WI38 (cell line): ENCODE measurements around the gene STPG3.

ENCODE experiments used
- H3K4me3 ChIP-seq: 2 replicates; pipeline ENCODE4 v1.5.1; 2011; ENCODE audit warnings: low read depth, mild to moderate bottlenecking, control low read depth, low read length
- TF ChIP-seq, protein P1 (sequence below): IDR thresholded peaks from 2 replicates; pipeline ENCODE4 v1.5.1; 2012; ENCODE audit warnings: low read depth, mild to moderate bottlenecking, control low read depth, low read length

STPG3 gene

DNA sequence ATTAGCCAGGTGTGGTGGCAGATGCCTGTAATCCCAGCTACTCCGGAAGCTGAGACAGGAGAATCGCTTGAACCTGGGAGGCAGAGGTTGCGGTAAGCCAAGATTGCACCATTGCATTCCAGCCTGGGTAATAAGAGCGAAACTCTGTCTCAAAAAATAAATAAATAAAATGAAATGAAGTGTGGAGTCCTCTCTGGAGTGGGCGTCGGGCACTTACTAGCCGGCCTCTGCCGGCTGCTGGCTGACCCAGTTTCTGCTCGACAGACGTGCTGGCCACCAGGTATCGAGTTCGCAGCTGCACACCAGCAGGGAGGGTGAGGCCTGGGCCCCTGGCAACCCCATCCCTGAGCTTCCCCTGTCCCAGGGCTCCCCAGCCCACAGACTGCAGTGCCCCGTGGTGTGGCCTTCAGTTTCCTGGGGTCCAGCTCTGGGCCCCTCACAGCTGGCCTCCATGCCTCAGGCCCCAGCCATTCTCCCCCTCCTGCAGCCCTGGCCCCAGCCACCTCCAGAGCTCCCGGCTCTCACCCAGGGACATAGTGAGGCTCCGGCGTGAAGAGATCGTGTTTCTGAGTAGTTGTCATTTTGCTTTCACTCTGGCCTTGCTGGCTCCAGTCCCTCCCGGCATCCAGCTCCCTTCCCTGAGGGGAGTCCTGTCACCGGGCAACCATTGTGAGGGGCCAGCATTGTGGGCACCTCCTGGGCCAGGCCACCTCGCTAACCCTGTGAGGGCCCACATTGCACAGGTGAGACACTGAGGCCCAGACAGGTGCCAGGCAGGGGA is 3.8 kb upstream of the STPG3 start:
- H3K4me3 ChIP-seq, result no peak overlapping the region
- TF ChIP-seq, protein P1, sequence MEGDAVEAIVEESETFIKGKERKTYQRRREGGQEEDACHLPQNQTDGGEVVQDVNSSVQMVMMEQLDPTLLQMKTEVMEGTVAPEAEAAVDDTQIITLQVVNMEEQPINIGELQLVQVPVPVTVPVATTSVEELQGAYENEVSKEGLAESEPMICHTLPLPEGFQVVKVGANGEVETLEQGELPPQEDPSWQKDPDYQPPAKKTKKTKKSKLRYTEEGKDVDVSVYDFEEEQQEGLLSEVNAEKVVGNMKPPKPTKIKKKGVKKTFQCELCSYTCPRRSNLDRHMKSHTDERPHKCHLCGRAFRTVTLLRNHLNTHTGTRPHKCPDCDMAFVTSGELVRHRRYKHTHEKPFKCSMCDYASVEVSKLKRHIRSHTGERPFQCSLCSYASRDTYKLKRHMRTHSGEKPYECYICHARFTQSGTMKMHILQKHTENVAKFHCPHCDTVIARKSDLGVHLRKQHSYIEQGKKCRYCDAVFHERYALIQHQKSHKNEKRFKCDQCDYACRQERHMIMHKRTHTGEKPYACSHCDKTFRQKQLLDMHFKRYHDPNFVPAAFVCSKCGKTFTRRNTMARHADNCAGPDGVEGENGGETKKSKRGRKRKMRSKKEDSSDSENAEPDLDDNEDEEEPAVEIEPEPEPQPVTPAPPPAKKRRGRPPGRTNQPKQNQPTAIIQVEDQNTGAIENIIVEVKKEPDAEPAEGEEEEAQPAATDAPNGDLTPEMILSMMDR, result no peak

DNA sequence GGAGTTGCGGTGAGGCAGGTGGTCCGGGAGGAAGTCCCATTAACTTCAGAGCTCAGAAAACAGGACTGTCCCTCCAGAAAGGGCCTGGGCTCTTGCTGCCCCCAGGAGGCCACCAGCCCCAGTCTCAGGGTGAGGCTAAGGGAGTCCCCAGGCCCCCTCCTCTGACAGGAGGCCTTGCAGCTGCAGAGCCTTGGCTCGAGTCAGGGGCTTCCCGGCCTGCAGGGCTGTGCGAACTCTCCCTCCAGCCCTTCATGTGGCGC is 3.2 kb upstream of the STPG3 start:
- H3K4me3 ChIP-seq, result no peak overlapping the region
- TF ChIP-seq, protein P1, result no peak

DNA sequence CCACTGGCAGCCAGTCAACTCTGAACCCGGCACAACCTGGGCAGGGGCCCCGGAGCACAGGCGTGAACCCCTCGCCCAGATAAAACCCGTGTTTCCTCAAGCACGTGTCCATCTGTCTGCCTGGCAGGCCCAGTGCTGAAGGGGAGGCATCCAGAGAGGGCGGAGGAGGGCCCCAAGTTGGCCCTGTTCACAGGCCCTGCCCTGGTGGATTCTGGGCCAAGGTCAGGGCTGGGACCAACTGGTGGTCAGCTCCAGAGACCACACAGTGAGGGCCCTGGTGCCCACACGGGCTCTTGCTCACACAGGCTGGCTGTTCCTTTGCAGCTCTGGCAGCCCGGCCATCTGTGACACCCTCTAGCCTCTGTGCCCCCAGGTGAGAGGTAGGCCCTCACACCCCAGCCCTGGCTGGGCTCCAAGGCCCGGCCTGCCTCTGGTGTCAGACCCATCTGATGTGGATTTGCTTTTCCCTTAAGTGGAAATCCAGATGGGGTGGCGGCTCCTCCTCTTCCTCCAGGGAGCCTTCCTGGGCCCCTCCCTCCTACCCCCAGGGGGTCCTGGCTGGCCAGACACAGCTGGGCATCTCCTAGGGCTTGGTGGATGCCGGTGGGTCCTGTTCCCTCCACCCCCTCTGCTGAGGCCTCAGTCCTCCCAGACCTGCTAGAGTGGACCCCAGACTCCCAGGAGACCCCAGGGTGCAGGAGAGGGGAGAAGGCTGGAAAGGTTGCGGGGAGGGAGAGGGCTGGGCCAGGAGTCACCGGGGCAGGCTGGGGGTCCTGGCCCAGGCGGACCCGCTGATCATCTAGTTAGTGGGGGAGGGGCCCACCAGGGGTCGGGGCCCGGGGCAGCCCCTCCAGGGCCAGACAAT is 525 bp upstream of the STPG3 start:
- no peak overlapping the region for H3K4me3 ChIP-seq
- TF ChIP-seq, protein P1, result no peak

DNA sequence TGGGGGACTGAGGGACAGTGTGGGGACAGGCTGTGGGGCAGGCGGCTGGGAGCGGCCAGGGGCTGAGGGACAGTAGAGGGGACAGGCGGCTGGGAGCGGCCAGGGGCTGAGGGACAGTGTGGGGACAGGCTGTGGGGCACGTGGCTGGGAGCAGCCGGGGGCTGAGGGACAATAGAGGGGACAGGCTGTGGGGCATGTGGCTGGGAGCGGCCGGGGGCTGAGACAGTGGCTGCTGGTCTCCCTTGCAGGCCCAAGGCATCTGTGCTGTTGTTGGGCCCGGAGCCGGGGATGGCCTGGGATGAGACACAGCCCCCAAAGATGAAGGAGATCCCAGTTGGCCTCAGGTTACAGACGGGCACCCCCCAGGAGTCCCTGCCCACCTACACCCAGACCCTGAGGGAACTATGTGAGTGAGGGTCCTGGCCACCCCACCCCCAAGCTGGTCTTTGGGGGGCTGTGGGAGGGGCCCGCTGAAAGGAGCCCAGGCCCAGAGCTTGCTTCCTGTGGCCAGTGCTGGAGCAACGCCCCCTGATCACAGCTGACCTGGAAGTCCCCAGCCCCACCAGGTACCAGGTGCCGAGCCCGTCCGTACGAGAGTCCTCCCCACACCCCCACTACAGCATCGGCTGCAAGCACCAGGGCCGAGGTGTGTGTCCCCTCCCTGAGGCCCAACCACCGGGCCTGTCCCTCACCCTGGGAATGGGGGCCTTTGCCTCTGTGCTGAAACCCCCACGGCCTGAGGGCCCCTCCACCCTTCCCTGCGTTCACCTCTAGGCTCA is 593 bp downstream of the STPG3 start:
- no peak overlapping the region for H3K4me3 ChIP-seq
- TF ChIP-seq, protein P1, result no peak

DNA sequence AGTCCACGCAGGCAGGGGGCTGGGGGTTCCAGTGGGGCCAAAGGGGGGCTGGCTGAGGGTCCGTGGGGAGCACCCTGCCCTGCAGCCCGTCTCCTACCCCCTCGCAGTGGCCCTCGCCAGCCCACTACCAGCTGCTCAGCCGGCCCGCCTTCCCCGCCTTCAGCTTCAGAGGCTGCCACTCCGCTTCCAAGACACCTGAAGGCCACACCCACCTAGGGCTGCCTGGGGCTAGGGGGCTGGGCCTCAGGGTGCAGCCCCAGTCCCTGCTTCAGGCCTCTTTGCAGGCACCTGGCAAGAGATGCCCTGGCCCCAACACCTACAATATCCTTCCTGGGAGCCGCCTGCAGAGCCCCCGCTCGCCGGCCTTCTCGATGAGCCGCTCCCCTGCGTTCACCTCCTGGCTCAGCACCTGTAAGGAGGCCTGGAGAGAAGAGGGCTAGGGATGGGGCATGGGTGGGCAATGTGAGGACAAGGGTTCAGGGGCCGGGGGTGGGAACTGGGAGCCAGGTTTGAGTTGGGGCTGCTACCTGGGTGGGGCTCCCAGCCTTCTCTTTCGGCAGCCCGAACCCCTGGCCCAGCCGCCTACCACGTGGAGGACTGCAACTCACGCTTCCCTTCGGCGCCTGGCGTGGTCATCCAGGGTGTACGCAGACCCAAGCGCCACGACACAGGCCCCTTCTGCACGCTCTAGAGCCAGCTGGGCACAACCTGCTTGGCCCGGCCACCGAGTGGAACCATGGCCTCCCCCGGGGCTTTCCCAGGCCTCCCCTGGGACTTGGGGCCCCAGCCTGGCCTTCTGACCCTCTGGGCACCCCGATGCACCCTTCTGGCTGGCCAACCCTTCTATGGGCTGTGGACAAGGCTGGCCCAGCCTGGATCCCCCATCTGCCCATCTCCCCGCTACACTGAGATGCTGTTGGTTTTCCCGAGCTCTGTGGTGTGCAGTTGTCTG is 1.7 kb downstream of the STPG3 start:
- no peak overlapping the region for H3K4me3 ChIP-seq
- TF ChIP-seq, protein P1, result no peak

- peak overlapping the region; percentile 93 for H3K4me3 ChIP-seq
- TF ChIP-seq, protein P1, result no peak
Measured at GRCh38 chr9:137253717-137254623, 2.9 kb downstream of the STPG3 start.
